ENCODE measurements around the gene KMT2E.

KMT2E gene

DNA sequence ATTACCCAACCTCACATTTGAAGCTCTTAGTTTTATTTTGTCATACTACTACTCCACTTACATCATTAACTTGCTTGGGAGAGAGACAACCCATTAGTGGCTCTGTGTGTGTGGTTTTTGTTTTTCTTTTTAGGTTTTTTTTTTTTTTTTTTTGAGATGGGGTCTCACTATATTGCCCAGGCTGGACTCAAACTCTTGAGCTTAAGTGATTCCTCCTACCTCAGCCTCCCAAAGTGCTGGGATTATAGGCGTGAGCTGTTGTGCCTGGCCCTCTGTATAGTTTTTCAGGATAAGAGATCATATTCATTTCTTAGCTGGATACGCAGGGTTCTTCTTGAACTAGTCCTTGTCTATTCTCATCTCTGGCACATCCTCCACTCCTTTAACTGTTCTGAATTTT lies 41.1 kb downstream of the KMT2E start:
- no peak overlapping the region for H3K4me2 ChIP-seq (ENCODE audit: insufficient read depth, low read length)
- peaks cover 42% of the 10 kb centered on the region for H4K20me1 ChIP-seq (ENCODE audit: insufficient read depth, low read length)
- DNase-seq = no peak
- no peaks in the 10 kb centered on the region for H3K27me3 ChIP-seq (ENCODE audit: insufficient read depth, low read length, poor library complexity)
- no peak overlapping the region for H3K27ac ChIP-seq (ENCODE audit: low read length)
- no peak overlapping the region for H2AFZ ChIP-seq (ENCODE audit: low read depth, low read length)
- ATAC-seq (ENCODE audit: insufficient read depth, low read depth) = no peak
- no peaks in the 10 kb centered on the region; the same call in 1 of the 2 replicates for H3K4me1 ChIP-seq (ENCODE audit: insufficient read depth, low read length)
- peaks cover 88% of the 10 kb centered on the region for H3K36me3 ChIP-seq (ENCODE audit: insufficient read depth, low read length)
- TF ChIP-seq, protein P1, sequence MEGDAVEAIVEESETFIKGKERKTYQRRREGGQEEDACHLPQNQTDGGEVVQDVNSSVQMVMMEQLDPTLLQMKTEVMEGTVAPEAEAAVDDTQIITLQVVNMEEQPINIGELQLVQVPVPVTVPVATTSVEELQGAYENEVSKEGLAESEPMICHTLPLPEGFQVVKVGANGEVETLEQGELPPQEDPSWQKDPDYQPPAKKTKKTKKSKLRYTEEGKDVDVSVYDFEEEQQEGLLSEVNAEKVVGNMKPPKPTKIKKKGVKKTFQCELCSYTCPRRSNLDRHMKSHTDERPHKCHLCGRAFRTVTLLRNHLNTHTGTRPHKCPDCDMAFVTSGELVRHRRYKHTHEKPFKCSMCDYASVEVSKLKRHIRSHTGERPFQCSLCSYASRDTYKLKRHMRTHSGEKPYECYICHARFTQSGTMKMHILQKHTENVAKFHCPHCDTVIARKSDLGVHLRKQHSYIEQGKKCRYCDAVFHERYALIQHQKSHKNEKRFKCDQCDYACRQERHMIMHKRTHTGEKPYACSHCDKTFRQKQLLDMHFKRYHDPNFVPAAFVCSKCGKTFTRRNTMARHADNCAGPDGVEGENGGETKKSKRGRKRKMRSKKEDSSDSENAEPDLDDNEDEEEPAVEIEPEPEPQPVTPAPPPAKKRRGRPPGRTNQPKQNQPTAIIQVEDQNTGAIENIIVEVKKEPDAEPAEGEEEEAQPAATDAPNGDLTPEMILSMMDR (IDR thresholded peaks at IDR 0.05; ENCODE audit: borderline replicate concordance, extremely low read depth, low read length, poor library complexity, severe bottlenecking) = no peak
- no peak for TF ChIP-seq EZH2 (IDR thresholded peaks at IDR 0.05; ENCODE audit: borderline replicate concordance, low read depth, low read length, severe bottlenecking)
- no peak overlapping the region for H3K4me3 ChIP-seq (ENCODE audit: low read depth in 1 of 2, low read length in 2 of 2)
- H3K79me2 ChIP-seq (ENCODE audit: insufficient read depth, low read length) = peaks cover 100% of the 10 kb centered on the region
- H3K9ac ChIP-seq (ENCODE audit: low read depth, low read length) = no peak overlapping the region
- no peaks in the 10 kb centered on the region for H3K9me3 ChIP-seq (ENCODE audit: insufficient read depth, low read length, severe bottlenecking)

DNA sequence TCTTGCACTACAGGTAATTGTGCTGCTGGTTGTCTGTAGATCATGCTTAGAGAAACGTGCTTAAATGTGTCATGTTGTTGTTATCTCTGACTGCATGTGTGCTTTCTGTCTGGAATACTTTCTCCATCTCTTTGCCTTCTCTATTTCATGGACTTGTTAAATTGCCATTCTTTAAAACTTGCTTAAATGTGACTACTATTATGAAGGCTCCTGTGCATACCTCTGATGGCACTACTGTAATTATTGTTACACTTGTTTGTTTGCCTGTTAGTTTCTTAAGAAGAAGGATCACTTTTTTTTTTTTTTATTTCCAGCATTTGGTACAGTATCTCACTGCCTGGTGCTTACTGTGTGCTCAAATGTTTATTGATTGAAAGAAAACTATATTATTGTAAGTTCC lies 41.6 kb downstream of the KMT2E start:
- DNase-seq (no peak), ATAC-seq (ENCODE audit: insufficient read depth, low read depth) (no peak)
- Histone ChIP-seq H2AFZ (ENCODE audit: low read depth, low read length) (no peak overlapping the region), H4K20me1 (ENCODE audit: insufficient read depth, low read length) (peaks cover 47% of the 10 kb centered on the region), H3K4me1 (ENCODE audit: insufficient read depth, low read length) (no peaks in the 10 kb centered on the region; the same call in 1 of the 2 replicates), H3K4me3 (ENCODE audit: low read depth in 1 of 2, low read length in 2 of 2) (no peak overlapping the region), H3K27me3 (ENCODE audit: insufficient read depth, low read length, poor library complexity) (no peaks in the 10 kb centered on the region), H3K9me3 (ENCODE audit: insufficient read depth, low read length, severe bottlenecking) (no peaks in the 10 kb centered on the region), H3K27ac (ENCODE audit: low read length) (no peak overlapping the region), H3K79me2 (ENCODE audit: insufficient read depth, low read length) (peaks cover 100% of the 10 kb centered on the region), H3K9ac (ENCODE audit: low read depth, low read length) (no peak overlapping the region), H3K36me3 (ENCODE audit: insufficient read depth, low read length) (peaks cover 88% of the 10 kb centered on the region), H3K4me2 (ENCODE audit: insufficient read depth, low read length) (no peak overlapping the region)
- TF ChIP-seq, protein P1 (IDR thresholded peaks at IDR 0.05; ENCODE audit: borderline replicate concordance, extremely low read depth, low read length, poor library complexity, severe bottlenecking) = no peak
- TF ChIP-seq EZH2 (IDR thresholded peaks at IDR 0.05; ENCODE audit: borderline replicate concordance, low read depth, low read length, severe bottlenecking) = no peak

DNA sequence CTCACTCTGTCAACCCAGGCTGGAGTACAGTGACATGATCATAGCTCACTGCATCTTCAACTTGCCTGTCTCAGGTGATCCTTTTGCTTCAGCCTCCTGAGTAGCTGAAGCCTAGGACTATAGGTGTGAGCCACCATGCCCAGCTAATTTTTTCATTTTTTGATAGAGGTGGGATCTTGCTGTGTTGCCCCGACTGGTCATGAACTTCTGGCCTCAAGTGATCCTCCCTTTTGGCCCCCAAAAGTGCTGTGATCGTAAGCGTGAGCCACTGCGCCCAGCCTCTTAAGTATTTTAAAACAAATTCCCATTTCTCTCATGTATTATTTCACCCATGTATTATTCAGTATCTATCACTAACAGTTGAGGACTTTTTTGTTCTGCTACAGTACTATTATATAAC lies 43.5 kb downstream of the KMT2E start:
- Histone ChIP-seq H3K4me2 (ENCODE audit: insufficient read depth, low read length) (no peak overlapping the region), H3K27me3 (ENCODE audit: insufficient read depth, low read length, poor library complexity) (no peaks in the 10 kb centered on the region), H3K9ac (ENCODE audit: low read depth, low read length) (no peak overlapping the region), H2AFZ (ENCODE audit: low read depth, low read length) (no peak overlapping the region), H3K9me3 (ENCODE audit: insufficient read depth, low read length, severe bottlenecking) (no peaks in the 10 kb centered on the region), H3K79me2 (ENCODE audit: insufficient read depth, low read length) (peaks cover 99% of the 10 kb centered on the region), H4K20me1 (ENCODE audit: insufficient read depth, low read length) (peaks cover 53% of the 10 kb centered on the region), H3K4me3 (ENCODE audit: low read depth in 1 of 2, low read length in 2 of 2) (no peak overlapping the region), H3K4me1 (ENCODE audit: insufficient read depth, low read length) (no peaks in the 10 kb centered on the region; the same call in 1 of the 2 replicates), H3K27ac (ENCODE audit: low read length) (no peak overlapping the region), H3K36me3 (ENCODE audit: insufficient read depth, low read length) (peaks cover 89% of the 10 kb centered on the region)
- TF ChIP-seq, protein P1 (IDR thresholded peaks at IDR 0.05; ENCODE audit: borderline replicate concordance, extremely low read depth, low read length, poor library complexity, severe bottlenecking) = no peak
- no peak for TF ChIP-seq EZH2 (IDR thresholded peaks at IDR 0.05; ENCODE audit: borderline replicate concordance, low read depth, low read length, severe bottlenecking)
- no peak for ATAC-seq (ENCODE audit: insufficient read depth, low read depth)
- no peak for DNase-seq

DNA sequence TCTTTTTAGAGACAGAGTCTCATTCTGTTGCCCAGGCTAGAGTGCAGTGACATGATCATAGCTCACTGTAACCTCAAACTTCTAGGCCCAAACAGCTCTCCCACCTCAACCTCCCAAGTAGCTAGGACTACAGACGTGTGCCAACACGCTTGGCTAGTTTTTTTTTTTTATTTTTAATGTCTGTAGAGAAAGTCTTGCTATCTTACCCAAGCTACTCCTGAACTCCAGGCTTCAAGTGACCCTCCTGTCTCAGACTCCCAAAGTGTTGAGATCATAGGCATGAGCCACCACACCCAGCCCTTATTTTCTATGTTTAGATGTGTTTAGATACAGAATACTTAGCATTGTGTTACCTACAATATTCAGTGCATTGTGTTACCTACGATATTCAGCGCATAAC lies 46.4 kb downstream of the KMT2E start:
- Histone ChIP-seq H3K27me3 (ENCODE audit: insufficient read depth, low read length, poor library complexity) (no peaks in the 10 kb centered on the region), H3K27ac (ENCODE audit: low read length) (no peak overlapping the region), H3K36me3 (ENCODE audit: insufficient read depth, low read length) (peaks cover 93% of the 10 kb centered on the region), H3K4me3 (ENCODE audit: low read depth in 1 of 2, low read length in 2 of 2) (no peak overlapping the region), H3K9ac (ENCODE audit: low read depth, low read length) (no peak overlapping the region), H2AFZ (ENCODE audit: low read depth, low read length) (no peak overlapping the region), H3K79me2 (ENCODE audit: insufficient read depth, low read length) (peaks cover 99% of the 10 kb centered on the region), H3K4me2 (ENCODE audit: insufficient read depth, low read length) (no peak overlapping the region), H3K4me1 (ENCODE audit: insufficient read depth, low read length) (no peaks in the 10 kb centered on the region; the same call in 1 of the 2 replicates), H3K9me3 (ENCODE audit: insufficient read depth, low read length, severe bottlenecking) (no peaks in the 10 kb centered on the region), H4K20me1 (ENCODE audit: insufficient read depth, low read length) (peaks cover 45% of the 10 kb centered on the region)
- no peak for ATAC-seq (ENCODE audit: insufficient read depth, low read depth)
- no peak for DNase-seq
- TF ChIP-seq EZH2 (IDR thresholded peaks at IDR 0.05; ENCODE audit: borderline replicate concordance, low read depth, low read length, severe bottlenecking) = no peak
- TF ChIP-seq, protein P1 (IDR thresholded peaks at IDR 0.05; ENCODE audit: borderline replicate concordance, extremely low read depth, low read length, poor library complexity, severe bottlenecking) = no peak
